GM19463 (cell line): ENCODE data around the gene ADGRG2.
A peak's percentile ranks its signal among the peaks of the same experiment; 100 is the strongest.
"Not testable (repeated sequence)": the region's sequence is repeated elsewhere in the genome, so short reads cannot be mapped to it uniquely, and the experiment has no call there.

Source experiments
- ATAC-seq: cut with Tn5 transposase; IDR thresholded peaks from one replicate; pipeline ENCODE4 v1.9.1; 2021; ENCODE audit warnings: mild to moderate bottlenecking, moderate library complexity; ENCODE audit not compliant: unreplicated experiment

ADGRG2 gene

GRCh38 chrX:19007011-19007410 lies 115.3 kb downstream of the ADGRG2 start:
- no peak for ATAC-seq

- no peak for ATAC-seq
Measured at GRCh38 chrX:19005909-19006308, 116.4 kb downstream of the ADGRG2 start.

- ATAC-seq = no peak
Measured at GRCh38 chrX:19003756-19004155, 118.5 kb downstream of the ADGRG2 start.

GRCh38 chrX:18998653-18999052 lies 123.6 kb downstream of the ADGRG2 start:
- no peak for ATAC-seq

- ATAC-seq = no peak
Measured at GRCh38 chrX:18997916-18998315, 124.4 kb downstream of the ADGRG2 start.

GRCh38 chrX:18996536-18996935 lies 125.7 kb downstream of the ADGRG2 start:
- no peak for ATAC-seq

GRCh38 chrX:18995221-18995620 lies 127.0 kb downstream of the ADGRG2 start:
- ATAC-seq = no peak

- ATAC-seq = no peak
Measured at GRCh38 chrX:18994713-18995112, 127.6 kb downstream of the ADGRG2 start.

- ATAC-seq = no peak
Measured at GRCh38 chrX:18992829-18993228, 129.4 kb downstream of the ADGRG2 start.

GRCh38 chrX:18985186-18985435 lies 137.2 kb downstream of the ADGRG2 start:
- ATAC-seq = no peak

GRCh38 chrX:18984381-18985185 lies 137.7 kb downstream of the ADGRG2 start:
- peak; percentile 82 for ATAC-seq

GRCh38 chrX:18983666-18984380 lies 138.4 kb downstream of the ADGRG2 start, which contains the start of gene PHKA2:
Gene PHKA2, minus strand, starts transcription at chrX:18984114. Its CDS starts 182 bp downstream, at chrX:18983932.
- ATAC-seq = peak; percentile 39

GRCh38 chrX:18981124-18981807 lies 141.0 kb downstream of the ADGRG2 start:
- no peak for ATAC-seq

GRCh38 chrX:18980262-18980661 lies 142.0 kb downstream of the ADGRG2 start:
- not testable (repeated sequence) for ATAC-seq

- ATAC-seq = no peak
Measured at GRCh38 chrX:18974993-18975392, 147.3 kb downstream of the ADGRG2 start.

- no peak for ATAC-seq
Measured at GRCh38 chrX:18973527-18974192, 148.6 kb downstream of the ADGRG2 start.

- ATAC-seq = no peak
Measured at GRCh38 chrX:18971506-18971905, 150.8 kb downstream of the ADGRG2 start.

GRCh38 chrX:18970465-18970864 lies 151.8 kb downstream of the ADGRG2 start:
- no peak for ATAC-seq

GRCh38 chrX:18966624-18967023 lies 155.6 kb downstream of the ADGRG2 start:
- ATAC-seq = no peak

GRCh38 chrX:18964901-18965300 lies 157.4 kb downstream of the ADGRG2 start:
- no peak for ATAC-seq

- no peak for ATAC-seq
Measured at GRCh38 chrX:18964026-18964425, 158.2 kb downstream of the ADGRG2 start.
